Measurements from ENCODE around the gene ZNF496. TPM values are rescaled to one million over a fixed set of nuclear protein-coding genes. Genes with fewer than 3 reads are reported as not detected.

ZNF496 gene
- total RNA-seq, 1 experiment from 2014 or later = 42.5 TPM

DNA sequence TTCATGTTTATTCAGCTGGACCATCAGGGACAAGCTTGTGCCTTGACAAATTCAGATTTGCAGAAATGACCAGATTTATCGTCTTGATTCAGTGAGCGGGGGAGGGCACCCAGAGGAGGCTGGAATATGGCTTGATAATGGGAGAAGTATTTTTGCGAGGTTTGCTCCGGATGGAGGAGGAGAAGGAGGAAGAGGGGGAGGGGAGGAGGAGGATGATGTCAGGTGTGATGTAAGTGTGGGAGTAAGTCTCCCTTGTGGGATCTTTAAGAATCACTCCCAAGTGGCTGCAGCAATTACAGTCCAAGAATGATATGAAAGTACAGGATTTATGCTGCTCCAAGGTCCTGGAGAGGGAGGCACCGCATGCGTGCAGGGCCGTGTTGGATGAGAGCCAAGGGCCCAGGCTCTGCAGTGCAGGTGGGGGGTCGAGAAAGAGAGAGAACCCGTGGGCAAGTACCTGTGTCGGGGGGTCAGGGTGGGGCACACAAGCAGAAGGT is 5.6 kb upstream of the ZNF496 start:
- no peaks in the 10 kb centered on the region for H3K9me3 ChIP-seq
- DNase-seq = no peak
- peaks cover 80% of the 10 kb centered on the region for H3K36me3 ChIP-seq
- no peak overlapping the region for H3K4me3 ChIP-seq
- H3K27me3 ChIP-seq = no peaks in the 10 kb centered on the region

DNA sequence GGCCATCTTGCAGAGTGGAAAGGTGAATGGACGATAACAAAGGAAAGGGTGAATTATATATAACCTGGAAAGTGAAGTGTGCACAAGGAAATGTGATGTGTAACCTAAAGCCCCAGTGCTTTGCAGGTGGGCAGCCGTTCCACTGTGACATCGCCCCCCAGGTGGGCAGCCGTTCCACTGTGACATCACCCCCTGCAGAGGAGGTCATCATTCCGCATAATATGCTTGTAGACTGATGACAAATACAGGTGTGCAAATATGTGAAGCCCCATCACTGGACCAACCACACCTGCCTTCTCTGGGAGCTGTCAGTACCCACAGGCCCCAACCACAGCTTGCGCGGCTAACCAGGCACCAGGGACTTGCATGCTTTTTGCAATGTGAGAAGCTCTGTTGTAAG is 4.7 kb upstream of the ZNF496 start:
- no peaks in the 10 kb centered on the region for H3K27me3 ChIP-seq
- H3K4me3 ChIP-seq = no peak overlapping the region
- H3K9me3 ChIP-seq = no peaks in the 10 kb centered on the region
- peaks cover 72% of the 10 kb centered on the region for H3K36me3 ChIP-seq
- DNase-seq = no peak

DNA sequence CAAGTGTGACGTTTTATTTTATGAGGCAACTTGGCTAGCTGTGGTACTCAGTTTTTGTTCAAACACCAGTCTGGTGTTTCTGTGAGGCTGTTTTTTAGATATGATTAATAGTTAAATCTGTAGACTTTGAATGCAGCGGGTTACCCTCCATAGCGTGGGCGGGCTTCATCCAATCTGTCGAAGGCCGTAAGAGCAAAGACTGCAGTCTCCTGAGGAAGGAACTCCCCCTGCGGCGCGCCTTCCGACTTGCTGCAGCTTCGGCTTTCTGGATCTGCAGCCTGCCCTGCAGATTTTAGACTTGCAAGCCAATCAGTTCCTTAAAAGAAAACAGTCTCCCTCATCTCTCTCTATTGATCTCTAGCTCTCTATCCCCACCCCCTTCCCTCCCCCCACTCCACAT is 4.2 kb upstream of the ZNF496 start:
- DNase-seq = no peak
- no peak overlapping the region for H3K4me3 ChIP-seq
- no peaks in the 10 kb centered on the region for H3K27me3 ChIP-seq
- H3K36me3 ChIP-seq = peaks cover 67% of the 10 kb centered on the region
- no peaks in the 10 kb centered on the region for H3K9me3 ChIP-seq

DNA sequence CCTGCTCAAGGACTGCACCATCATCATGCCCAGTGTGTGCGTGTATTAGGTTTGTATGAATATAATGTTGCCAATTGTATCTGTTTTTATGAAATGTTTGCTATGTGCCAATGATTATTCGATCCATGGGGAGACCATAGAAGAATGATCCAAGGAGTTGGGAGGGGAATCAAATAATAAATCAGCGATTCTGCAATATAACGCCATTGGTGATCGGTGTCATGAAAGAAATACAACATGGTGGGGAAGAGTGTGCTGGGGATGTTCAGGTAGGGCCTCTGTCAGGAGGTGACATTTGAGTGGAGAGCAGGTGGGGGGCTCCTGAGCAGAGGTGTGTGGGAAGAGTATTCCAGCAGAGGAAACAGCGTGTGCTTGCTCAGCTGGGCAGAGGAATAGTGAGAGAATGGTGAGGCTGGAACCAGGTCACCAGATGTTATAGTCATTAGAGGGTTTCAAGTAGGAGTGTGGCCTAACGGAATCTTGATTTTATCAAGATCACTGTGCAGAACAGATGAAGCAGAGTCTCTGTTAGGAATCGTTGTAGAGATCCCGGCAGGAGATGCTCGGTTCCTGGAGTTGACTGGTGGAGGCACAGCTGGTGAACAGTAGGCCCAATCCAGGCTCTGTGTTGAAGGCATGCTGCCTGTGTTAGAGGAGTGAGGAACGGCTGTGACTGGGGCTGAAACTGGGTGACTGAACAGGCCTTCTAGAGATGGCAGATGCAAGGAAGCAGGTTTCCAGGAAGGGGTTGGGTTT is 2.9 kb upstream of the ZNF496 start:
- DNase-seq = no peak

DNA sequence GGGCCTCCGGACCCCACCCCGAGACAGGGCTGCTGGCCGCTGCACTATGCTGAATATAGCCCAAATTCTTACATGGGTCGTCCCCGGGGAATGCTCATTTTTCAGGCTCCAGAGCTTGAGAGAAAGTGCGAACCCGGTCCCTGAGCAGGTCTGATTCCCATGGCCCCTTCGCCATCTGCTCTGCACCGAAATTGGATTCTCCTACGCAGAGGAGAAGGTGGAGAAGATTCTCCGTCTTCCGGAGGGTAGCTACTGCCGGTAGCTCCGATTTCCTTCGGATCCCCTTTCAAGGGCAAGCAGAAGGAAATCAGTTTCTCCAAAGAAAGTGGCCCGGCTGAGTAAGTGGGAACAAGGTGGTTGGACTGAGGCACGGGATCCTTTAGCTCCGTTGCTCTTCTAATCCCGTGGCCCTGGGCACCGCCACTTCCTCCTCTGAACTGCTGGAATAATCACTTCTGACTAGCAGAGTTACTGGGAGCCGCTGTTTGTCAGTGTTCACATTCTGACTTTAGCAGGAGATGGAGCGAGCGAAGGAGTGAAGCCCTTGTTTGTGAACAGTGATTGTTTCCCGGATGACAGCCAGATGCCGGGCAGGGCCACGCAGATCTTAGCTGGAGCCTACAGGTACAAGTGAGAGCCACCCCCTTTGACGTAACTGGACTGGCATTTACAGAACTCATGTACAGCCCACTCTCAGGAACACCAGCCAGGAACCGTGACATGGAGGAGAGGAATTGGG is 1.1 kb upstream of the ZNF496 start:
- no peaks in the 10 kb centered on the region for H3K9me3 ChIP-seq
- H3K4me3 ChIP-seq = peak overlapping the region; percentile 100
- peaks cover 69% of the 10 kb centered on the region for H3K36me3 ChIP-seq
- peak; percentile 35 for DNase-seq
- H3K27me3 ChIP-seq = no peaks in the 10 kb centered on the region

More for the DNA sequence above, 2.9 kb upstream of the ZNF496 start:
- Histone ChIP-seq H3K4me3 (peak overlapping the region; percentile 100; the same call in 1 of the 2 replicates), H3K36me3 (peaks cover 67% of the 10 kb centered on the region), H3K9me3 (no peaks in the 10 kb centered on the region), H3K27me3 (no peaks in the 10 kb centered on the region)

DNA sequence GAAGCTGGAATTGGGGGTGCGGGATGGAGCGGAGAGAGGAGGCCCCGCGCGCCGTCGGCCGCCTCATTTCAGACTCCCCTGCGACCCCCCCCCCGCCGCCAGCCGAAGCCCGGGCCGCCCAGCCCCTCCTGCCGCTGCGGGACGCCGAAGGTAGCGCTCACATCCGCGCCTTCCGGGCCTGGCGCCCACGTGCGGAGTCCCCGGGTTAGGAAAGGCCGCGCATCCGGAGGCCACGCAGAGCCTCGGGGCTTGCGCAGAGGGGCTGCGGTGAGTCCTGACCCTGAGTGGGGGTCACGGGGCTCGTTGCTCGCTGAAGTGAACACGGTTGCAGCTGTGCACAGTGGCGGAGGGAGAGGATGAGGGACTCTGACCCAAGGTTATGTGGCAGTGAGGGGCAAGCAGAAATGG is 552 bp upstream of the ZNF496 start:
- H3K36me3 ChIP-seq = peaks cover 69% of the 10 kb centered on the region
- DNase-seq = peak; percentile 73
- peak overlapping the region; percentile 100 for H3K4me3 ChIP-seq

DNA sequence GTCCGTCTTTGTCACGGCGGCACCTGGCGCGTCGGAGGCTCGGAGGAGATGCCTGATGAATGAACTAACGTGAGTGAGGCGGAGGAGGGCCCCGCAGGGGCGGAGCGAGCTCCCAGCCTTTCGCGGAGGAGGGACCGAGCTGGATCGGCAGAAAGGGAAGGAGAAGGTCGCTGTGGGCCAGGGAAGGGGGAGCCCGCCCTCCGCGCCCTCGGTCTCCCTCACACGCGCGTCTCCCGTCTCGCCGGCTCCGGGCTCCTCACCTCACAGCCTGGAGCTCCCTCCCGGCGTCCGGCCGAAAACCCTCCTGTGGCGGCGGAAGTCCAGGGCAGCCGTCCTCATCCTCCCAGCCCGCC is 519 bp downstream of the ZNF496 start:
- Histone ChIP-seq H3K27me3 (no peaks in the 10 kb centered on the region), H3K9me3 (no peaks in the 10 kb centered on the region), H3K4me3 (peak overlapping the region; percentile 100), H3K36me3 (peaks cover 71% of the 10 kb centered on the region)
- peak; percentile 84 for DNase-seq

More for the DNA sequence above, 552 bp upstream of the ZNF496 start:
- no peaks in the 10 kb centered on the region for H3K27me3 ChIP-seq
- no peaks in the 10 kb centered on the region for H3K9me3 ChIP-seq

DNA sequence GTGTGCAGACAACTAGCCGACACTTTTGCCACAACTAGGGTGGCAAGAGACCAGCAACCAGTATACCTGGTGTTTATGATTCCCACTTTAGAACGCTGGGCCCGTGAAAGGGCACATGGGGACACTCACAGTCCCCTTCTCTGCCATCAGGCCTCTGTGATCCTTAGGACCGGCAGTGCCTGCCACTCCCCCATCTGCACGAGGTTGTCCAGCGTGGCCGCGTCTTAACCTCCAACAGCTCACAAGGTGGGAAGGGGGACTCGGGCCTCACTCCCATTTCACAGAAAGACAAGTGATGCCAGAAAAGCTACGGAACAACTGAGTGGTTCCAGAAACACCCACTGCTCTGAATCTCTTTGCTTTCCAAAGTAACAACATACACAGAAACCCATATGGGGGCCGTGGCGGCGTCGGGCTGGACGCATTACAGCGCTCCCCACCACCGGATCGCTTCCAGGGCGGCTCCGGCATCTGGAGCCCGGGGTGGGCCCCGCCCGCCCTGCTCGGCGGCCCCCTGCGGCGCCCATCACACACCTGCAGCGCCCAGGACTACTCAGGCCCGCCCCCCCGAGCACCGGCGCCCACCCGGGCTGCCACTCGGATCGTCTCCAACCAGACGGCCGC is 1.0 kb downstream of the ZNF496 start:
- H3K36me3 ChIP-seq = peaks cover 74% of the 10 kb centered on the region
- H3K27me3 ChIP-seq = no peaks in the 10 kb centered on the region

DNA sequence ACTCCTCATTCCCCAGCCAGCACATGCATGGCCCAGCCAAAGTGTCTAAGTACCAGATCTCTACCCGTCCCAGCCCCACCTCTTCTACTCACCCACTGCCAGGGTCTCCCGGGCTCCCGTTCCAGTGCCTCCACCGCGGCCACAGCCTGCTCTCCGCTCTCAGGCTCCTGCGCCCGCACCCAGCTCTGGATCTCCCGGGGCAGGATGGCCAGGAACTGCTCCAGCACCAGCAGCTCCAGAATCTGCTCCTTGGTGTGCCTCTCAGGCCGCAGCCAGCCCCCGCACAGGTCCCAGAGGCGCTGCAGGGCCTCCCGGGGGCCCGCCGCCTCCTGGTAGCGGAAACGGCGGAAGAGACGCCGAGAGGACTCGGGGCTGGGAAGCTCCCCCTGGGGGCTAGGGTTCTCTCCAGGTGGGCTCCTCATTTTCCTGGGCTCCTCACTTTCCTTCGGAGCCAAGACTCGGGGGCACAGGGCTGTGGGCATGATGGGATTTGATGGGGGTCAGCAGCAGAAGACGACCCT is 2.5 kb downstream of the ZNF496 start:
- DNase-seq = no peak

More for the DNA sequence above, 1.0 kb downstream of the ZNF496 start:
- Histone ChIP-seq H3K4me3 (peak overlapping the region; percentile 100), H3K9me3 (no peaks in the 10 kb centered on the region)
- no peak for DNase-seq

DNA sequence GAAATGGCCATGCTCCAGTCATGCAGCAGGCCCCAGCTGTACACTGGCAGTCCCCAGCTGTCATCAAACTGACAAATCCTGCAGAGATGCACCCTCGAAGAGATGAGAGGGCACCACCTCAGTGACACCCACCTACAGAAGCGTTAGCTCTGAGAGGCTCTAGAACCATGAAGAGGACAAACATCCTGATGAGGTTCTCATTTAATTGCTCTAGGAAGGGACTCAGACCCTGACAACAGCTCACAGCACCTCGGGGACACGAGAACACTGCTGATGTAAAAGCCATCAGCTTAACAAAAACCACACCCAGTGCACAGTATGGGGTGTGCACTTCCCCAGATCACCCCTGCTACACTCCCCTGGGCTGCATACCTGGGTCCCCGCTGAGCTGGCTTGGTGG is 3.4 kb downstream of the ZNF496 start:
- DNase-seq = no peak
- no peak overlapping the region for H3K4me3 ChIP-seq
- H3K9me3 ChIP-seq = no peaks in the 10 kb centered on the region
- peaks cover 76% of the 10 kb centered on the region for H3K36me3 ChIP-seq
- H3K27me3 ChIP-seq = no peaks in the 10 kb centered on the region

More for the DNA sequence above, 2.5 kb downstream of the ZNF496 start:
- Histone ChIP-seq H3K36me3 (peaks cover 80% of the 10 kb centered on the region), H3K9me3 (no peaks in the 10 kb centered on the region), H3K27me3 (no peaks in the 10 kb centered on the region), H3K4me3 (no peak overlapping the region)

DNA sequence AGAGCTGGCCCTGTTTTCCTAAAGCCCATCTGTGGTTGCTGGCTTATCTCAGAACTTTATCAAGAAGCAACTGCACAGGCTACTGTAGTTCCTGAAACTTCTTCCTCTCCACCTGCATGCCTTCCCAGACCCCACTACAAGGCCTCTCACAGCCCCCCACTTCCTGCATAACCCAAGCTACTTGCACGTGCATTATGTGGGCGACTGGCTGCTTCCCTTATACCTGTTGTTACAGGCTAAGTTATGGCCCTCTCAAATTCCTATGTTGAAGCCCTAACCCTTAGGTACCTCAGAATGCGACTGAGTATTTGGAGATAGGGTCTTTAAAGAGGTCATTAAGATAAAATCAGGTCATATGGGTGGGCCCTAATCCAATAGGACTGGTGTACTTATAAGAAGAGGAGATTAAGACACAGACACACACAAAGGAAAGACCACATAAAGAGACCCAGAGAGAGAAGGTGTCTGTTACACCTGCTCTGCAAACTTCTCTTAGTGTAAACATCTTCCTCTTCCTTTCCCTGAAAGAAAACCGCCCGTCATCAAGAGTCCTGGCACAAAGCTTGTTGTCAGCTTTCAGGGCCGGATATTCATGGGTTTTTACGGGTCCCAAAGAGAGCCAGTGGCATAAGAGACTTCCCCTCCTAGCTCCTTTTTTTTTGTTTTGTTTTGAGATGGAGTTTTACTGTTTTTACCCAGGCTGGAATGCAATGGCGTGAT is 5.1 kb downstream of the ZNF496 start:
- no peaks in the 10 kb centered on the region for H3K27me3 ChIP-seq
- no peak for DNase-seq
- no peak overlapping the region for H3K4me3 ChIP-seq
- no peaks in the 10 kb centered on the region for H3K9me3 ChIP-seq
- H3K36me3 ChIP-seq = peaks cover 84% of the 10 kb centered on the region

DNA sequence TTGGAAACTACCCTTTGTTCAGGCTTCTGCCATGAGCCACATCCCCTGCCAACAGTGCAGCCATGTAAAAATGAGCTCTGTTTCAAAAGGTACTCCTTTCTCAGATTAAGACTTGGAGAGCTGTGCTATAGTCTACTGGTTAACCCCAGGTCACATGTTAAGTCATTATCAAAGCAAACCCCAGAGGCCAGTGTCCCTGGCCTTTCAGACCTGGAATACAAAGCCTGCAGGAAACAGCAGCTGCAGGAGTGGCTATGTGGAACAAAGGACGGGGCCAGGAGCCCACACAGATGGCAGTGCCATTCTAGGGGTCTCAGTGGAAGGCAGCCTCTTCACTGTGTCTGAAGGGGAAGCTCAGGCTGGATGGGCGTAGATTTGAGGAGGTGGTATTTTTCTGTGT is 6.7 kb downstream of the ZNF496 start:
- H3K4me3 ChIP-seq = no peak overlapping the region
- no peaks in the 10 kb centered on the region for H3K27me3 ChIP-seq
- H3K36me3 ChIP-seq = peaks cover 92% of the 10 kb centered on the region

DNA sequence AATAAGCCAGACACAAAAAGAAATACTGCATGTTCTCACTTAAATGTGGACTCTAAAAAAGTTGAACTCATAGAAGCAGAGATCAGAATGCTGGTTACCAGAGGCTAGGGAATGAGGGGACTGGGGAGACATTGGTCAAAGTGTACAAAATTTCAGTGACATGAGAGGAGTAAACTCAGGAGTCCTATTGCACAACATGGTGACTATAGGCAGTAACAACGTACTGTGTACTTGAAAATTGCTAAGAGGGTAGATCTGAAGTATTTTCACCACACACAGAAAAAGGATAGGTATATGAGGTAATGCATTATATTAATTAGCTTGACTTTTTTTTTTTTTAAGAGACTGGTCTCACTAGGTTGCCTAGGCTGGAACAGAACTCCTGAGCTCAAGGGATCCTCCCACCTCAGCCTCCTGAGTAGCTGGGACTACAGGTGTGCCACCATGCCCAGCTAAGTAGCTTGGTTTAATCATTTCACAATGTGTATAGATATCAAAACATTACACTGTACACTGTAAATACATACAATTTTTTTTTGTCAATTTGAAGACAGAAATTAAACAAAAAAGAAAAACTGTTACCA is 7.4 kb downstream of the ZNF496 start:
- H3K36me3 ChIP-seq = peaks cover 92% of the 10 kb centered on the region
- no peak for DNase-seq
- no peaks in the 10 kb centered on the region for H3K27me3 ChIP-seq
- H3K9me3 ChIP-seq = no peaks in the 10 kb centered on the region
- H3K4me3 ChIP-seq = no peak overlapping the region

More for the DNA sequence above, 6.7 kb downstream of the ZNF496 start:
- DNase-seq = no peak
- no peaks in the 10 kb centered on the region for H3K9me3 ChIP-seq

DNA sequence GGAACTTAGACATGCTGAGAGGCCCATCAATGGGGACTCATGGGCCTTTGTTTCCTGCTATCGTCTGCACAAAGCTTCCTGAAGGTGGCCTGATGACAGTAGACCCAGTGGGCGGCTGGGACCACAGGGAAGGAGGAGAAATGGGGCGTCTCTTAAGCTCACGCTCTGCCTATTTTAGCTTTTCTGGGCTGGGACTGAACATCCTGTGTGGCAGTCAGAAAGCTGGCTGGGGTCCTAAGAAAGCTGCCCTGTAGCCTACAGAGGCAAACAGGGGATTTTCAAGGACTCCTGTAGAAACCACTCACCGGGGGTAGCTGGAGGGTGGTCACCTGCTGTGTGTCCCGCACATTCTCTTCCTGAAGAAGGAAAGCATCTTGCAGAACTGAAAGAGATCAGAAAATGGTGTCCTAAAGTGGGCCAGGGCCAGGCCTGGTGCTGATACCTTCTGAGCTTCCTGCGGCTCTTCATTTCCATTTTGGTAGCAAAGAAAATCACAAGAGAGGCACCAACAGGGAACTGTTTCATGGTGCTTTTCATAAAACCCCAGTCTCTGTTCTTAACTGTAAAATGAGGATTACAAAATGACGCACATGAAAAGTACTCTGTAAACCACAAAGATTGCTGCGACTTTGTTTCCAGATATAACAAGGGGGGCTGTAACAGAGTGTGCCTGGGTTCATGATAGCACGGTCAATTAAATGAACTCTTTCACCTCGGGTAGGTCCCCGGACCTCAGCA is 8.6 kb downstream of the ZNF496 start:
- peaks cover 87% of the 10 kb centered on the region for H3K36me3 ChIP-seq
- no peaks in the 10 kb centered on the region for H3K27me3 ChIP-seq
- no peak for DNase-seq
- H3K4me3 ChIP-seq = no peak overlapping the region
- H3K9me3 ChIP-seq = no peaks in the 10 kb centered on the region

DNA sequence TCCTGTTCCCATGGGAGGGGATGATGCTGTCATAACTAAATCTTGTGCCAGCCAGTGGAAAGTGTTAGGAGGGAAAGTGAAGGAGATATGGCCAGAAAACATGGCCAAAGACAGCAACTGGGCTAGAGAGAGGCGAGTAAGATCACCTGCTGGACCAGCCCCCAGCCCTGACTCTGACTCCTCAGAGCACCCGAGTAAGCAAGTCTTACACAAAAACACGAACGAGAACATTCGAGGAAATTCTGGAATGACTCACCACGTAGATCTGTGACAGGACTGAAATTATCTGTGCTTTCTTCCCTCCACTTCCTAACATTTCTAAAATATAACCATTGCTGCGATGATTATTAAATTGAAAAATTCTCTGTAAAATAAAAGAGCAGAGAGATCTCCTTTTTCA is 9.2 kb downstream of the ZNF496 start:
- DNase-seq = no peak
- no peaks in the 10 kb centered on the region for H3K27me3 ChIP-seq
- peaks cover 84% of the 10 kb centered on the region for H3K36me3 ChIP-seq
- H3K4me3 ChIP-seq = no peak overlapping the region
- no peaks in the 10 kb centered on the region for H3K9me3 ChIP-seq

DNA sequence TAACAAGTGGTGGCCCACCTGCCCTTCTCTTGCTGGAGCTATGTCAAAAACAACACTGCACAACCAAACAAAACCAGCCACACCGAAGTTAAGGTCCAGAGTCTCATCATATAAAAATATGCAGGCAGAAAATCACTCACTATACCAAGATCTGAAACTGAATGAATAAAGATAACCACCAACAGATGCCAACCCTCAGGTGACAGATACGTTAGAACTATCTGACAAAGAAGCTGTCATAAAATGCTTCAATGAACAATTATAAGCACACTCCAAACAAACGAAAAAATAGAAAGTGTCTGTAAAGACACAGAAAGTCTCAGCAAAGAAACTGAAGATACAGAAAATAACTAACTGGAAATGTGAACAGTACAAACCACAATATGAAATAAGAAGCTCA is 14.0 kb downstream of the ZNF496 start:
- Histone ChIP-seq H3K4me3 (no peak overlapping the region), H3K27me3 (no peaks in the 10 kb centered on the region), H3K36me3 (peaks cover 75% of the 10 kb centered on the region), H3K9me3 (no peaks in the 10 kb centered on the region)
- no peak for DNase-seq

Data from MG63 (cell line).